H1 (cell line): ENCODE measurements around the gene CFAP298. TPM values are rescaled to one million over a fixed set of nuclear protein-coding genes. Genes with fewer than 3 reads are reported as not detected.

Source experiments
- ASH2L ChIP-seq: fragments of 200-600, 300-600 bp; sonication (generic); IDR thresholded peaks from one replicate; pipeline ENCODE4 v1.7.1; 2017; ENCODE audit warnings: low read length
- ZNF274 ChIP-seq: IDR thresholded peaks from 2 replicates; pipeline ENCODE4 v1.7.0; 2012; ENCODE audit warnings: low read length, borderline replicate concordance; ENCODE audit errors: extremely low read depth
- polyA plus RNA-seq, 7 experiments: library from polyadenylated mRNA; depleted of rRNA in 3 of 7; stranded (reverse) in 5 of 7; unstranded in 2 of 7; fragments of >200 nt in 5 of 7; fragments of 200-250 nt in 2 of 7; gene quantifications; 1 replicate in 5 of 7; 2 replicates in 1 of 7; 4 replicates in 1 of 7; pipeline versions ENCODE4 v1.2.1 to v1.2.3, GENCODE V29; 2011 to 2013; ENCODE audit warnings: missing spikeins in 2 of 7, mixed read lengths in 2 of 7
- total RNA-seq: library from RNA; stranded (reverse); fragmentation: NEBNext Ultra II Directional; extraction: Animal tissue kit (Norgen Biotek cat#: 25700); gene quantifications from 2 replicates; pipeline ENCODE4 v1.2.1, GENCODE V29; 2021
- TF ChIP-seq, protein P1 (sequence below): fragments of 300-600 bp; sonication (generic); IDR thresholded peaks from 2 replicates; pipeline ENCODE4 v1.7.1; 2012; ENCODE audit warnings: low read length, moderate library complexity, mild to moderate bottlenecking, inconsistent platforms; ENCODE audit not compliant: insufficient replicate concordance
- TF ChIP-seq, protein P2 (sequence below): IDR thresholded peaks from 2 replicates; pipeline ENCODE4 v1.6.1; 2011; ENCODE audit warnings: low read length, improper control_type of control experiment

CFAP298 gene
- total and polyA plus RNA-seq, 2 of the 8 experiments (the other 6 are each of a cell fraction or from before 2014, with no cell fraction given) = 43.0 to 68.1 TPM

DNA sequence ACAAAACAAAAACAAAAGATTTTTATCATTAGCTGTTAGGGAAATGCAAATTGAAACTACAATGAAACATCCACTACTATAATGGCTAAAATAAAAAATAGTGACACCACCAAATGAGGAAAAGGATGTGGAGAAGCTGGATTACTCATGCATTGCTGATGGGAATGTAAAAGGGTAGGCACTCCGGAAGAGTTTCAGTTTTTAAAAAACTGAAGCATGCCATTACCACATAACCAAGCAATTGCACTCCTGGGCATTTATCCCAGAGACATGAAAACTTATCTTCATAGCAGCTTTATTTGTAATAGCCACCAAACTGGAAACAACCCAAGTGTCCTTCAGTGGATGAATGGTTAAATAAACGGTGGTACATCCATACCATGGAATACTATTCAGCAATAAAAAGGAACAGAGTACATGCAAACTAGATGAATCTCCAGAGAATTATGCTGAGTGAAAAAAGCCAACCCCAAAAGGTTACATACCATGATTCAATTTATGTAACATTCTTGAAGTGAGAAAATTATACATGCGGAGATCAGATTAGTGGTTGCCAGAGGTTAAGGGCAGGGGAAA is 14.5 kb upstream of the CFAP298 start (continued):
- TF ChIP-seq, protein P1, sequence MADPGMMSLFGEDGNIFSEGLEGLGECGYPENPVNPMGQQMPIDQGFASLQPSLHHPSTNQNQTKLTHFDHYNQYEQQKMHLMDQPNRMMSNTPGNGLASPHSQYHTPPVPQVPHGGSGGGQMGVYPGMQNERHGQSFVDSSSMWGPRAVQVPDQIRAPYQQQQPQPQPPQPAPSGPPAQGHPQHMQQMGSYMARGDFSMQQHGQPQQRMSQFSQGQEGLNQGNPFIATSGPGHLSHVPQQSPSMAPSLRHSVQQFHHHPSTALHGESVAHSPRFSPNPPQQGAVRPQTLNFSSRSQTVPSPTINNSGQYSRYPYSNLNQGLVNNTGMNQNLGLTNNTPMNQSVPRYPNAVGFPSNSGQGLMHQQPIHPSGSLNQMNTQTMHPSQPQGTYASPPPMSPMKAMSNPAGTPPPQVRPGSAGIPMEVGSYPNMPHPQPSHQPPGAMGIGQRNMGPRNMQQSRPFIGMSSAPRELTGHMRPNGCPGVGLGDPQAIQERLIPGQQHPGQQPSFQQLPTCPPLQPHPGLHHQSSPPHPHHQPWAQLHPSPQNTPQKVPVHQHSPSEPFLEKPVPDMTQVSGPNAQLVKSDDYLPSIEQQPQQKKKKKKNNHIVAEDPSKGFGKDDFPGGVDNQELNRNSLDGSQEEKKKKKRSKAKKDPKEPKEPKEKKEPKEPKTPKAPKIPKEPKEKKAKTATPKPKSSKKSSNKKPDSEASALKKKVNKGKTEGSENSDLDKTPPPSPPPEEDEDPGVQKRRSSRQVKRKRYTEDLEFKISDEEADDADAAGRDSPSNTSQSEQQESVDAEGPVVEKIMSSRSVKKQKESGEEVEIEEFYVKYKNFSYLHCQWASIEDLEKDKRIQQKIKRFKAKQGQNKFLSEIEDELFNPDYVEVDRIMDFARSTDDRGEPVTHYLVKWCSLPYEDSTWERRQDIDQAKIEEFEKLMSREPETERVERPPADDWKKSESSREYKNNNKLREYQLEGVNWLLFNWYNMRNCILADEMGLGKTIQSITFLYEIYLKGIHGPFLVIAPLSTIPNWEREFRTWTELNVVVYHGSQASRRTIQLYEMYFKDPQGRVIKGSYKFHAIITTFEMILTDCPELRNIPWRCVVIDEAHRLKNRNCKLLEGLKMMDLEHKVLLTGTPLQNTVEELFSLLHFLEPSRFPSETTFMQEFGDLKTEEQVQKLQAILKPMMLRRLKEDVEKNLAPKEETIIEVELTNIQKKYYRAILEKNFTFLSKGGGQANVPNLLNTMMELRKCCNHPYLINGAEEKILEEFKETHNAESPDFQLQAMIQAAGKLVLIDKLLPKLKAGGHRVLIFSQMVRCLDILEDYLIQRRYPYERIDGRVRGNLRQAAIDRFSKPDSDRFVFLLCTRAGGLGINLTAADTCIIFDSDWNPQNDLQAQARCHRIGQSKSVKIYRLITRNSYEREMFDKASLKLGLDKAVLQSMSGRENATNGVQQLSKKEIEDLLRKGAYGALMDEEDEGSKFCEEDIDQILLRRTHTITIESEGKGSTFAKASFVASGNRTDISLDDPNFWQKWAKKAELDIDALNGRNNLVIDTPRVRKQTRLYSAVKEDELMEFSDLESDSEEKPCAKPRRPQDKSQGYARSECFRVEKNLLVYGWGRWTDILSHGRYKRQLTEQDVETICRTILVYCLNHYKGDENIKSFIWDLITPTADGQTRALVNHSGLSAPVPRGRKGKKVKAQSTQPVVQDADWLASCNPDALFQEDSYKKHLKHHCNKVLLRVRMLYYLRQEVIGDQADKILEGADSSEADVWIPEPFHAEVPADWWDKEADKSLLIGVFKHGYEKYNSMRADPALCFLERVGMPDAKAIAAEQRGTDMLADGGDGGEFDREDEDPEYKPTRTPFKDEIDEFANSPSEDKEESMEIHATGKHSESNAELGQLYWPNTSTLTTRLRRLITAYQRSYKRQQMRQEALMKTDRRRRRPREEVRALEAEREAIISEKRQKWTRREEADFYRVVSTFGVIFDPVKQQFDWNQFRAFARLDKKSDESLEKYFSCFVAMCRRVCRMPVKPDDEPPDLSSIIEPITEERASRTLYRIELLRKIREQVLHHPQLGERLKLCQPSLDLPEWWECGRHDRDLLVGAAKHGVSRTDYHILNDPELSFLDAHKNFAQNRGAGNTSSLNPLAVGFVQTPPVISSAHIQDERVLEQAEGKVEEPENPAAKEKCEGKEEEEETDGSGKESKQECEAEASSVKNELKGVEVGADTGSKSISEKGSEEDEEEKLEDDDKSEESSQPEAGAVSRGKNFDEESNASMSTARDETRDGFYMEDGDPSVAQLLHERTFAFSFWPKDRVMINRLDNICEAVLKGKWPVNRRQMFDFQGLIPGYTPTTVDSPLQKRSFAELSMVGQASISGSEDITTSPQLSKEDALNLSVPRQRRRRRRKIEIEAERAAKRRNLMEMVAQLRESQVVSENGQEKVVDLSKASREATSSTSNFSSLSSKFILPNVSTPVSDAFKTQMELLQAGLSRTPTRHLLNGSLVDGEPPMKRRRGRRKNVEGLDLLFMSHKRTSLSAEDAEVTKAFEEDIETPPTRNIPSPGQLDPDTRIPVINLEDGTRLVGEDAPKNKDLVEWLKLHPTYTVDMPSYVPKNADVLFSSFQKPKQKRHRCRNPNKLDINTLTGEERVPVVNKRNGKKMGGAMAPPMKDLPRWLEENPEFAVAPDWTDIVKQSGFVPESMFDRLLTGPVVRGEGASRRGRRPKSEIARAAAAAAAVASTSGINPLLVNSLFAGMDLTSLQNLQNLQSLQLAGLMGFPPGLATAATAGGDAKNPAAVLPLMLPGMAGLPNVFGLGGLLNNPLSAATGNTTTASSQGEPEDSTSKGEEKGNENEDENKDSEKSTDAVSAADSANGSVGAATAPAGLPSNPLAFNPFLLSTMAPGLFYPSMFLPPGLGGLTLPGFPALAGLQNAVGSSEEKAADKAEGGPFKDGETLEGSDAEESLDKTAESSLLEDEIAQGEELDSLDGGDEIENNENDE = no peak
- TF ChIP-seq ASH2L (no peak), ZNF274 (no peak)
- TF ChIP-seq, protein P2, sequence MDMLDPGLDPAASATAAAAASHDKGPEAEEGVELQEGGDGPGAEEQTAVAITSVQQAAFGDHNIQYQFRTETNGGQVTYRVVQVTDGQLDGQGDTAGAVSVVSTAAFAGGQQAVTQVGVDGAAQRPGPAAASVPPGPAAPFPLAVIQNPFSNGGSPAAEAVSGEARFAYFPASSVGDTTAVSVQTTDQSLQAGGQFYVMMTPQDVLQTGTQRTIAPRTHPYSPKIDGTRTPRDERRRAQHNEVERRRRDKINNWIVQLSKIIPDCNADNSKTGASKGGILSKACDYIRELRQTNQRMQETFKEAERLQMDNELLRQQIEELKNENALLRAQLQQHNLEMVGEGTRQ = no peak
